C4-2B (cell line): ENCODE data around the gene SMTNL2.

ENCODE experiments used
- H3K27ac ChIP-seq: fragments of 450-650 bp; 2 replicates; pipeline ENCODE4 v1.5.1; 2017
- CTCF ChIP-seq: fragments of 450-650 bp; conservative IDR thresholded peaks from 2 replicates; pipeline ENCODE4 v1.5.1; 2017; ENCODE audit warnings: mild to moderate bottlenecking
- ZFX ChIP-seq: fragments of 450-650 bp; IDR thresholded peaks from 2 replicates; pipeline ENCODE4 v1.6.1; 2017

Gene SMTNL2

DNA sequence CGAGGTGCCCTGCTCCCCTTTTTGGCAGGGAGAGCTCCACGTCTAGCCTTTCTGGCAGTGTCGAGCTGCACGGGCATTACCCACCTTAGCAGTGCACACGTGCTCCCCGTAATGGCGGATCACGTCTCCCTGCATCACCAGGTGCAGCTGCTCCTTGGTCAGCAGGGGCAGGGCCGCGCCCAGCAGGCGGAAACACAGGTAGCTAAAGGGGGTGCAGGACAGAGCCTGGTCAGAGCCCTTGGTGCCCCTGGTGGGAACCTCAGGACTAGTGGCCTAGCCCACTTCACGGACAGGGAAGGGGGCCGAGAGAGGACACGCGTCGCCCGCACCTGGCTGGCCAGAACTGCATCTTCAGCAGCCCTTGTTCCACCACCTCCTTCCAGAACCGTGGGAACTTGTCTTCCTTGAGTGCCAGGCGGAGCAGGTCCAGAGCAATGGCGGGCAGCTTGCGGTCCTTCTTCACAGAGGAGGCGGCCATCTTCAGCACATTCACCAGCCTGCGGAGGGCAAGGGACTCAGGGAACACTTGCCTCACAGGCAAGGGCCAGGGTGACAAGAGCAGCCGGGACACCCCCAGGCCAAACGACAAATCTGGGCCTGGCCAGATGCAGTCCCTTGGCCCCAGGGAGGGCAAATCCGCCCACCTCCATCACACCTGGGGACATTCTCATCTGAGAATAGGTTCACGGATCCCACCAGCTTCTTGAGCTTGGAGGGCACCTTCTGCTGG lies 32.4 kb upstream of the SMTNL2 start:
- H3K27ac ChIP-seq: no peak overlapping the region
- TF ChIP-seq ZFX (no peak), CTCF (no peak)

DNA sequence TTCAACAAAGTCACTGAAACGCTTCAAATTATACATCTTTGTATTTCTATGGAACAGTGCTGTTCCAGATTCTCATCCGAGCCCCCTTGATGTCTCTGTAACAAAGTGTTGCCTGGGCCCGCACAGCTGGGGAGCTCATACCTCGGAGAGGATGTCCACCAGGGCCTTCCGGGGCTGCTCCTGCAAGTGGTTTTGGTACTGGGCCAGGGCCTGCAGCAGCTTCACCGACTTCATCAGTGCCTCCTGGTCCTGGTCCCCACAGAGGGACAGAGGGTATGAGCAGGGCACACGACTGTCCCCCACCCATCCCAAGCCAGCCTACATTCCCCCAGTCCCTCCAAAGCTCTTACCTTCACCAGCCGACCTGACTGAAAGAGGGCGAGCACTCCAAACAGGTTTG lies 30.7 kb upstream of the SMTNL2 start:
- TF ChIP-seq CTCF (no peak), ZFX (no peak)
- peak overlapping the region; percentile 87 for H3K27ac ChIP-seq

DNA sequence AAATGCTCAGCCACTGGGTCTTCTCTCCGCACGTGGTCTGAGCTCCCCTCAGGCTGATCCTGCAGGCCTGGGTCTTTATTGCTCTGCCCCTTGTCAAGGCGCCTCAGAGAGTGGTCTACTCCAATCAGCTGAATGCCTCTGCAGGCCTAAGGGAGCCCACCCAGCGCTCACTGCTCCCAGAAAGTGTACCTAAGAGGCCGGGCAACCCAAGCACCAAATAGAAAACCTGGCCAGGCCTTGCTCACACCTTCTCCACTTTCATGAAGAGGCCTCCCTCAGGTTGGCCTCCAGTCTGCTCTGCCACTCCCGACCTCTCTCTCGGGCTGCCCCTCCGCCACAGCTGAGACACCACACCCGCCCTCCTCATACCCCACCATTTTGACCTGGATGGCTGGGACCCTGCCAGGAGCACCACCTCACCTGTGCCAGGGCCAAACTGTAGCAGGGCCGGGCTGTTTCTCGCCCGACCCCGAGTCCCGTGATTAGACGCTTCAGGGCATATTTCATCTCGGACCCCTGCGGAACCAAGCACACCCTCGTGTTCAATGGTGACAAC lies 29.8 kb upstream of the SMTNL2 start:
- peak overlapping the region; percentile 87 for H3K27ac ChIP-seq
- TF ChIP-seq ZFX (no peak; the same call in 1 of the 2 replicates), CTCF (no peak)

DNA sequence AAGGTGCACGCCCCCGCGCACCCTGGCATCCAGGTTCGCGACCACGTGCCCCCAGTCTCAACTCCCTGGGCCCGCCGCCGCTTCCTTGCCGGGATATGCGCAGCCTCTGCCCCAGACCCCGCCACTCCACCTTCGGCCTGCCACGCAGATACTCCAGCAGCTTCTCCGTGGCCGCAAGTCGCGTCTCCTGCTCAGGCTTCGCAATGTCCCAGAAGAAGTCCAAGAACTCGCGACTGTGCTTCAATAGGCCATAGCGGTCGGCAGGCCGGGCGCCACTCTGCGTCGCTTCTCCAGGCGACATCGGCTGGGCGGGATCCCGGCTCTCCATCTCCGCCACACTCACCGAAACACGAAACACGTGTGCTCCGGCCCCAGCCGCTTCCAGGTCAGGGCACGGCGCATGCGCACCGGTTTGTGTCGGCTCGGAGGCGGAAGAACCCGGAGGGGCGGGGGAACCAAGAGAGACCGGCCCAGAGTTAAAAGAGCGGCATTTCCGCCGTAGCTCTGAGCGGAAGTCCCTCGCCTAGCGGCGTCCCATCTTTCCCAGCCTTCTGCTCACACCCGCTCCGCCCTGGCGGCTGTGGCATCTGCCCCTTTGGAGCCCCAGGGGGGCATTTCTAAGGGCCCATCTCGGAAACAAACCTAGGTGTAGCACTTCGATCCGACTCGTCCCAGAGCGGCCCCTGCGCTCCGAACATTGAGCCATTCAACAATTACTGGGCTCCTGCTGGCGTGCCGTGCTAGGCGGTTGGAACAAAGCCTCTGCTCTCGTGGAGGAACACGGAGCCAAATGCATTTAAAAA lies 29.1 kb upstream of the SMTNL2 start, which contains the start of gene MYBBP1A:
MYBBP1A (minus strand) TSS at position 388 of the 803 bp plus-strand sequence; CDS start at position 328, 60 bp downstream.
- no peak; the same call in 1 of the 2 replicates for TF ChIP-seq CTCF
- TF ChIP-seq ZFX: peak; percentile 44; the same call in 1 of the 2 replicates
- peak within 1 kb of the TSS; percentile 87 for H3K27ac ChIP-seq

DNA sequence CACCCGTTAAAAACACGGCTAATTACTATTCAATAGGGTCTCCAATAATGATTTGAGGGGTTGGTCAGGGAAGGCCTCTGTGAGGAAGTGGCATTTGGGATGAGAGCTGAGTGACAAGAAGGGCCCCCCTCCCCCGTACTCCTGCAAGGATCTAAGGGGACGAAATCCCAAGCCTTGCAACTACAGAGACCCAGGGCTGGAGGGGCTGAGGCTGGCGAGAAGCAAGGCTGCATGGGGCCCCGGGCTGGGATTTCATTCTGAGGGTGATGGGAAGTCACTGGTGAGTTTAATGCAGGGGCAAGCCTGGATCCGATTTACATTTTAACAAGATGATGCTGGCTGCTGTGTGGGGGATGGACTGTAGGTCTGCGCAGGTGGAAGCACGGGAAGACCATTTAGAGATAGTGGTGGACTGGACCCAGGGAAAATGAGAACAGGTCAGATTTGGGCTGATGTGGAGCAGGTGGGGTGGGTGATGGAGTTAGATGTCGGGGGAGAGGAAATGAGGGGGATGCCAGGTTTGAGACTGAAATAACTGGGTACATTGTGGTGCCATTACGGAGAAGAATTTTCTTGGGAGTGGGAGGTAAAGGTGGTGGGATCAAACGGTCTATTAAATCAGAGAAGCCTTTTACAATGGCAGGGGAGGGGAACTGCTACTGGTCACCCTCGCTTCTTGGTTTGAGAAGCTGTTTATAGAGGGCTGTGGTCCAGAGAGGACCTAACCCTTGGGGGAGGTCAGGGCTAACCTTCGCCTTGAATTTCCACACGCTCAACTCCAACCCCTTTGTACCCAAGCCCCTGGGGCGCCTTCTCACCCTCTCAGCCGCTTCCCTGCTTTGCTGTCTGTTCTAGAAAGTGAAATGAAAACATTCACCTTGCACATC lies 28.2 kb upstream of the SMTNL2 start:
- TF ChIP-seq ZFX: no peak
- no peak for TF ChIP-seq CTCF
- peak overlapping the region; percentile 87 for H3K27ac ChIP-seq

DNA sequence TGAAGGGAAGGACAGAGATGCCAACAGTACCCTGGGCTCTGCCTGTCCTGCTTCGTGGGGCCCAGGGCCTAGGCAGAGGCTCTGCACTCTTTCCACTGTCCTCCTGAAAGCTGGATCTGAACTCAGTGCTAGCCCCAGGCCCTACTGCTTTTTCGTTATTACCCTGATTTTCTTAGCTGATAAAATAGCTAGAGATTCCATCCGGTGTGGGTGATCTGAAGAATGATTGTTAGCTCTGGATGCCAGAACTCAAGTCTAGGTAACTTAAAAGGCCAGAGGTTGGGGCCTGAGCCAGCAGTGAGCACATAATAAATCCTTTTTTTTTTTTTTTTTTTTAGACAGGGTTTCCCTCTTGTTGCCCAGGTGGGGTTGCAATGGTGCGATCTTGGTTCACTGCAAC lies 27.3 kb upstream of the SMTNL2 start:
- no peak overlapping the region for H3K27ac ChIP-seq
- TF ChIP-seq CTCF: no peak
- no peak for TF ChIP-seq ZFX
